ENCODE measurements around the gene DHCR7. TPM values are rescaled to one million over a fixed set of nuclear protein-coding genes. Genes with fewer than 3 reads are reported as not detected.

Gene DHCR7
- total RNA-seq, 1 donor from 2014 or later: 130 TPM

Other genes with a start within 250 kb of the DHCR7 start
- gene SHANK2, start 195.8 kb downstream of the DHCR7 start, total RNA-seq: 2.5 TPM
- gene NADSYN1, start 4.8 kb upstream of the DHCR7 start, total RNA-seq: 67.7 TPM
- 0.16 TPM for gene KRTAP5-7, start 78.9 kb upstream of the DHCR7 start, total RNA-seq
- gene KRTAP5-8, start 89.6 kb upstream of the DHCR7 start, total RNA-seq: 0.32 TPM
- gene KRTAP5-9, start 100.0 kb upstream of the DHCR7 start, total RNA-seq: 0.36 TPM
- 0.16 TPM for gene KRTAP5-10, start 117.2 kb upstream of the DHCR7 start, total RNA-seq
- gene KRTAP5-11, start 134.5 kb upstream of the DHCR7 start, total RNA-seq: not detected

All from esophagus mucosa (tissue), 1 donor.